ENCODE measurements around the gene LDHAL6B. TPM values are rescaled to one million over a fixed set of nuclear protein-coding genes. Genes with fewer than 3 reads are reported as not detected.

Gene LDHAL6B
- polyA plus RNA-seq, 1 donor: 0.12 TPM

DNA sequence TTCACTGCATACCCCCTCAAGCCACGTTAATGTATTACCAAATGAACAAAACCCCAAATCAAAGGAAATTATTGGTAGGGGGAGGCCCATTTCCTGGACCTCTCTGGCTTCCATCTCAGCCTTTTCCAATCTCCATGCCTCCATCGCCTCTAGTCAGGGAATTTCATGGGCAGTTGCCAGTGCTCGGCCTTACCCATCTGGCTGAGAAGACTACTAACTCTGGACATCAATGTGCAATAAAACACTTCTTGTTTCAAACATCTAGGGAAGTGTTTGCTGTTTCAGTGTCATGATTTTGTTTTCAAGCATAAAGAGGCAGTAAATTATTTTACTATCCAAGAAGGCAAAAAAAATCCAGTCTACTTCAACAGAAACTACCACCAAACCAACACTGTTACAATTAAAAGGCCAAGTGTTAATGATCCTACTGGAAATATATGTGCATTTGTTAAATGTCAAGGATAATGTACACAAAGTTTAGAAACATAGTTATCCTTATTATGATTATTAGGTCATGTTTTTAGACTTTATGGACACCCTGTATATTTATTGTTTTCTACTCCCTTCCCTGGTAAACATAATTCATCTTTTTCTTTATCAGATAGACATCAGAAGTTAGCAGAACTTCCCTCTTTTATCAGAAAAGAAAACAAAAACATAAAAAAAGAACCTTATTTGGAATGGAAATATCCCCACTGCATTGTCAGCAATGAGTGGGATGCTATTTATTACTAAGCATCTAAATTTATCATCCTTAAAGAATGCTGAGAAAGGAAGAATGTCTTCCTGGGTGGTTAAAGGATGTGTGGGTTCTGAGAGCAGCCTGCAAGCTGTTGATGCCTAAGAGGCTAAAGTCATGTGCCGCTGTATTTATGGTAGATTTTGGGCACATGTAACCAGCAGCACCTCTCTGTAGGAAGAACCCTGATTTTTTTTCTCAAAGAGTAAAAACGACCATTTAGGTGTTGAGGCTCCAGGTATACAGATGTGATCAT, 15.2 kb downstream of the LDHAL6B start:
- no peak for DNase-seq

GRCh38 chr15:59222906-59223550, 16.4 kb downstream of the LDHAL6B start:
- DNase-seq: no peak

DNA sequence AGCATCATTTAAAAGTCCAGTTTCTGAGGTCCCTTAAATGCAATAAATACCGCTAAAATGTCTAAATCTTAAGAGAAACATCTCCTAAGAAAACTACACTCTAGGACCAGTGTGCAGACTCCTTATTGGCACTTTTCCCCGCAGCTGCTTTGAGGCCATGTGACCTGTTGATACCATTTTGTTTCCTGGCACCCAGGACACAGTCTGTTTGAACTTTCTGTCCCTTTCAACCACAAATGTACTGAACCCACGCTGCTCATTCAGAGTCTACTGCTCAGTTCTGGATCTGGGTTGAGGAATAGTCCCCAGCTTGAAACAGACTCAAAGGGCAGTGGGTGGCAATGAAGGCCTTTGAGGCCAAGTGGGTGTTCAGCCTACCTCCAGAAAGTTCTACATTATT, 17.1 kb downstream of the LDHAL6B start:
- DNase-seq: no peak

DNA sequence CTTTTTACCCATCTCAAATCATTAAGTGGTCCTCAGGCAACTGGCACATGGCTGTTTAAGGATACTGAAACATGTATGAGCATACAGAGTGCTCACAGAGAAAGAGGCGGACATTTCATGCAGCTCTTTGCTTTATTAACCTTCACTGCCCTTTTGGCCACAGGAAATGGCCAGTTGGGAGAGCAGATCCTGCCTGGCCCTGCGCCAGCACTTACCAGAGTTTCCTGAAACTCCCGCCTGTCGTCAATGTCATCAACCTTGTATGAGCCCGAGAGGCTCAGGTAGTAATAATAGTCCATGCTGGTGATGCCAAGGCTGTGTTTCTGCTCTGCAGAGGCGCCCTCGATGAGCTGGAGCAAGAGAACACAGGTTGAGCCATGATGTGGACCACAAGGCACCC, 17.8 kb downstream of the LDHAL6B start:
- no peak for DNase-seq

- DNase-seq: no peak
These were observed 20.4 kb downstream of the LDHAL6B start for GRCh38 chr15:59227021-59227420.

- DNase-seq: no peak
These were observed 22.4 kb downstream of the LDHAL6B start for GRCh38 chr15:59229015-59229414.

GRCh38 chr15:59229453-59229852, 22.8 kb downstream of the LDHAL6B start:
- no peak for DNase-seq

DNA sequence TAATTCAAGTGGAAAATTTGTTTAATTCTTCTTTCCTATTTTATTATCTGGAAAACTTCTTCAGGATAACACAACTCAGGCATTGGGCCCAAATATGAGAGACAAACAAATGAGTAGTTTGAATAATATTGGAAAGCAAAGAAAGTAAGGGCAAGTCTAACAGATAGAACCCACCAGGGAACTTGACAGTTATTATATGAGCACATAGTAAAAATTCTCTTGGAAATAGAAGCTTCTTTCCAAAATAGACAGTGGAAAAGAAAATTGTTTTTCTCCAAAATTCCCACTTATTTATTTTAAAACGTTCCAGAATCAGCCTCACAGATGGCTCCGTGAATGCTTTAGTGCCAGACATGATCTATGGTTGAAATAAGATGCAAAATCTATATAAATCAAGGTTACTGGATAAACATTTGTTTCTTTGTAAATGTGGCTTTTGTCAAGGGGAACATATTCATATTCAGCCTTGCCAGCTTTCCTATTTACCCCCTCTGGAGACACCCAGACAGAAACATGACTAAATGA, 23.9 kb downstream of the LDHAL6B start:
- no peak for DNase-seq

GRCh38 chr15:59232476-59232875, 25.8 kb downstream of the LDHAL6B start:
- DNase-seq: no peak

- no peak for DNase-seq
These were observed 29.8 kb downstream of the LDHAL6B start for GRCh38 chr15:59236394-59236793.

- DNase-seq: no peak
These were observed 30.6 kb downstream of the LDHAL6B start for GRCh38 chr15:59237119-59237855.

DNA sequence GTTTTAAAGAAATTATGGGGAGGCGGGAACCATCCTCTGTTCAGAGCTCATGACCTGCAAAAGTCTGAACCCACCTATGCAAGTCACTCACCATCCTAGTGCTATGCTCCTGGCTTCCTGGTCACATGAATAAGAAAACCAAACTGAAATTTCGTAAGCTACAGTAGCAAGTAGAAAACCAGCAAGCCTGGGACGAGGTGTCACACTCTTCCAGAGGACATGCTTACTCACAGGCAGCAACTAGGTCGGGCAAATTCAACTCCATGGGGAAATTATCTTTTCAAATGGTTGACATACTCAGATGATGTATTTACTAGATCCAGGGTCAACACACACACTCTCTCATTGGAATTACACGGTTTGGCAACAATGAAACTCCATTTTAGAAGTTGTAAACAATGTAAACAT, 31.3 kb downstream of the LDHAL6B start:
- no peak for DNase-seq

GRCh38 chr15:59240036-59240435, 33.4 kb downstream of the LDHAL6B start:
- DNase-seq: no peak

DNA sequence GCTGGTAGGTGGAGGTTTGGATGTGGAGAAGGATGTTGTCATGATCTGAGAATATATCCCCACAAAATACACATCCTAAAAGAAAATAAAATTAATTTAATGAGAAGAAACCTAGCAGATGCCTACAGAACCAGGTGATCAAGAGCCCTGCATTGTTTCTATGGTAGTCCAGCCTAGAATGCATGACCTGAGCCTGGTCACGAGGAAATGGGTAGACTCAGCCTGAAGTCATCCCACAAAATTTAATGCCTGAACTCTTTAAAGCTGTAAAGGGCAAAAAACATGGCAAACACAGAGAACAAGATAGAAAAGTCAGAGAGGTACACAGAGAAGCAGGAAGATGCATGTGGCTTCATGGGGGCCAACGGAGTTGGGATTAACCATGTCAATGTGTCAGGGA, 36.0 kb downstream of the LDHAL6B start:
- DNase-seq: no peak

- DNase-seq: no peak
These were observed 37.0 kb downstream of the LDHAL6B start for GRCh38 chr15:59243622-59244021.

GRCh38 chr15:59244337-59244736, 37.7 kb downstream of the LDHAL6B start:
- DNase-seq: no peak

- DNase-seq: no peak
These were observed 38.9 kb downstream of the LDHAL6B start for GRCh38 chr15:59245559-59245958.

DNA sequence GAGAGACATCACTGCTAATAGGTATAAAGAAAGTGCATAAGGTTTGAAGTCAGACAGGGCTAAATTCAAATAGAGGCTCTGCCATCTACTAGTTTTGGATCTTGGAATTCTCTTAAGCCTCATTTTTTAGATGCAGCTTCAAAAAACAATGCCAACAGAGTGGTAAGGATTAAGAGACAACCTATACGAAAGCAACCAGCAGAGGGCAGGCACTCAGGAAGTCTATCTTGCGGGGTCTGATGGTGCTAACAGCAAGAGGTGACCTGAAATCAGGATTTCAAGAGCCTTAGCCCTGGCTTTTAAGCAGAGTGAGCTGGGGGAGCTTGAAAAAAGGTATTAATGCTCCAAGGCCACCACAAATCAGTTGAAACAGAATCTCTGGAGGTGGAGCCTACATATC, 40.7 kb downstream of the LDHAL6B start:
- no peak for DNase-seq

DNA sequence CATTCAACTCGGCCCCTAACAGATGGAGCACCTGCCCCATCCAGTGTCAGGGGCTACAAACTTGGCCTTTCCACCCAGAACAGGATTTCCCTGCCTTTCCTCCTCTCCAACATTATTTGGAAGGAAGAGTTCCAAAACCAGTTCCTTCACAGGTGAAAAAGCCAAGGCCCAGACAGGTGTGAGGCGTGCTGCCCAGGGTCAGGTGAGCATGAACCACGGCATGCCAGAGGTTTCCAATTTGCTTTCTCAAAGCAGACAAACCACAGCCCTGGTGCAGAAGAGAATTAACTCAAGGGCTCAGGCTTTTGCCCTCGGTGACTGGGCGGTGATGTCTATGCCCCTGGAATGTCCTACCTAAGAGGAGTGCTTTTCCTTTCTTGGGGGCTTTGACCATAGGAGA, 43.2 kb downstream of the LDHAL6B start:
- DNase-seq: no peak

DNA sequence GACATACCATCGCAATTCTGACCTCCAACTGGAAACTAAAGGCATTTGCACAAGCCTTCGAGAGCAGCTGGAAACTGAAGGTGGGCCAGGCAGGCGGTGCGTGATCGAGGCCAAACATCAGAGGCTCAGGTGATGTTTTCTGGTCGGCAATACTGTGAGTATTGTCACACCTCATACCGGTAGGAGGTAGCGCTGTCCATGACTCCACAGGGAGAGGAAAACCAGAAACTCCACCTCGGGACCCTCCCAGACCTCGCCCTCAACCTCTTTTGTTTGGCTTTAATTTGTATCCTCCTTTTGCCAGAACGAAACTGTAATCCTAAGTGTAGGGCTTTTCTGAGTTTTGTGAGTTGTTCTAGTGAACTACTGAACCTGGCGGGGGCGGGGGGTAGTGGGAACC, 43.6 kb downstream of the LDHAL6B start:
- DNase-seq: no peak

DNA sequence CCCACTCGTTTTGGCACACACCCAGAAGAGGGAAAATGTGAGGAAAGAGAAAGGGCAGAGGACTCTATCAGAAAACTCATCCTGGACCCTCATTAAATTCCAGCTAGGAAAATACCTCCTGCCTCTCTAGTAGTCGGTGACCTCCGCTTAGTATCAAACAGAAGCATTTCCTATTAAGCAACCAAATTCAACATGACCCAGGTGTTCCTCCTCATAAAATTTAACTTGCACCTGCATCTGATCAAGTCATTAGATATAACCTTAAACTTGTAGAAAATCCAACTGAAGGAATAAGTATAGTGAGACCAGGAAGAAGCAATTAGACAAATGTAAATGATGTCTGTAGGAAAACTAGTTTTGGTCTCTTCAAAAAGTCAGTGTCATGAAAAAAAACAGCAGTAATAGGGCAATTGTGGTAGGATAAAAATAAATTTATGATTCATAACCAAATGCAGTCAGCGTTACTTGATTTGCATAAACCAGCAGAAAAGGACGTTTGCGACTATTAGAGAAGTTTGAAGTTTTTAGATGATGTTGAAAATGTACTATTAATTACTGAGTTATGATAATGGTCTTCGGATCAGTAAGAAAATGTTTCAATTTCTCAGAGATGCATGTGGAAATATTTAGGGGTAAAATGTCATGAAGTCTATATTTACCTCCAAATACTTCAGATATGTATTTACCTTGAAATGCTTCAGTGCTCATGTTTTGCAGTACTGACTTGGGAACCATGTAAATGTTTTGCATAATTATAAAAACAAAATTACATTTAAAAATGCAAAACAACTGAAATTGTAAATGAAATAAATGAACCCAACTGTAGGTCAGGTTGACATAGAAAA, 44.6 kb downstream of the LDHAL6B start:
- DNase-seq: no peak

GRCh38 chr15:59252137-59252536, 45.5 kb downstream of the LDHAL6B start:
- no peak for DNase-seq
